NCI-H2196 (cell line): Measurements from ENCODE around the gene TKFC.

ENCODE experiments used
- DNase-seq: peaks from one replicate; lab custom pipeline; 2025; ENCODE audit not compliant: unreplicated experiment; lab: John Stamatoyannopoulos, UW

Gene TKFC

GRCh38 chr11:61310749-61311148, 22.3 kb upstream of the TKFC start:
- DNase-seq: no peak

- no peak for DNase-seq
Measured at GRCh38 chr11:61315260-61315659, 17.8 kb upstream of the TKFC start.

GRCh38 chr11:61325649-61326414, 7.2 kb upstream of the TKFC start:
- peak; percentile 66 for DNase-seq

GRCh38 chr11:61327669-61328071, 5.4 kb upstream of the TKFC start:
- no peak for DNase-seq

- DNase-seq: no peak
Measured at GRCh38 chr11:61328351-61328750, 4.7 kb upstream of the TKFC start.

- DNase-seq: no peak
Measured at GRCh38 chr11:61329871-61330270, 3.2 kb upstream of the TKFC start.

GRCh38 chr11:61331651-61332050, 1.4 kb upstream of the TKFC start:
- DNase-seq: no peak

GRCh38 chr11:61332281-61332796, 689 bp upstream of the TKFC start:
- no peak for DNase-seq

GRCh38 chr11:61333550-61334433, 764 bp downstream of the TKFC start:
- DNase-seq: no peak

GRCh38 chr11:61334434-61335354, 1.7 kb downstream of the TKFC start:
- DNase-seq: no peak

GRCh38 chr11:61335355-61335710, 2.3 kb downstream of the TKFC start:
- DNase-seq: no peak

- DNase-seq: peak; percentile 88
Measured at GRCh38 chr11:61336171-61336935, 3.3 kb downstream of the TKFC start.

GRCh38 chr11:61337706-61338470, 4.9 kb downstream of the TKFC start:
- DNase-seq: no peak

GRCh38 chr11:61338783-61339489, 5.9 kb downstream of the TKFC start:
- no peak for DNase-seq

GRCh38 chr11:61339490-61339878, 6.5 kb downstream of the TKFC start:
- no peak for DNase-seq

GRCh38 chr11:61340979-61341378, 8.0 kb downstream of the TKFC start:
- DNase-seq: no peak

GRCh38 chr11:61341706-61342105, 8.7 kb downstream of the TKFC start:
- no peak for DNase-seq

- no peak for DNase-seq
Measured at GRCh38 chr11:61342207-61342803, 9.3 kb downstream of the TKFC start.
